Umbilical cord (tissue), 2 donors: ENCODE data around the gene ANKFY1. TPM values are rescaled to one million over a fixed set of nuclear protein-coding genes. Genes with fewer than 3 reads are reported as not detected.
A peak's percentile ranks its signal among the peaks of the same experiment; 100 is the strongest.
"Not testable (repeated sequence)": the region's sequence is repeated elsewhere in the genome, so short reads cannot be mapped to it uniquely, and the experiment has no call there.

Experiments
- DNase-seq: peaks from one replicate; pipeline ENCODE4 v3.0.0-alpha.2; 2015; ENCODE audit warnings: low spot score
- total RNA-seq: library from RNA; depleted of rRNA; stranded (reverse); fragments of >200 nt; gene quantifications from one replicate; pipeline ENCODE4 v1.2.3, GENCODE V29; 2014; ENCODE audit warnings: low replicate concordance; ENCODE audit not compliant: insufficient read depth

ANKFY1 gene
- total RNA-seq, 1 donor from 2014 or later, result 54.9 TPM

GRCh38 chr17:4215882-4216570, 47.8 kb downstream of the ANKFY1 start:
- no peak for DNase-seq

GRCh38 chr17:4214157-4214556, 49.6 kb downstream of the ANKFY1 start:
- DNase-seq, result no peak

GRCh38 chr17:4209611-4210010, 54.2 kb downstream of the ANKFY1 start:
- DNase-seq, result no peak

GRCh38 chr17:4208238-4208637, 55.5 kb downstream of the ANKFY1 start:
- DNase-seq, result peak; percentile 28

- DNase-seq, result no peak
Measured at GRCh38 chr17:4206962-4207361, 56.8 kb downstream of the ANKFY1 start.

- DNase-seq, result no peak
Measured at GRCh38 chr17:4205917-4206316, 57.9 kb downstream of the ANKFY1 start.

GRCh38 chr17:4204710-4205173, 59.0 kb downstream of the ANKFY1 start:
- peak; percentile 96 for DNase-seq

GRCh38 chr17:4204190-4204589, 59.6 kb downstream of the ANKFY1 start:
- DNase-seq, result no peak

- no peak for DNase-seq
Measured at GRCh38 chr17:4201226-4201625, 62.6 kb downstream of the ANKFY1 start.

GRCh38 chr17:4199818-4200402, 63.9 kb downstream of the ANKFY1 start:
- DNase-seq, result no peak

GRCh38 chr17:4198995-4199394, 64.8 kb downstream of the ANKFY1 start:
- no peak for DNase-seq

- DNase-seq, result no peak
Measured at GRCh38 chr17:4195306-4195705, 68.5 kb downstream of the ANKFY1 start.

GRCh38 chr17:4194796-4195195, 69.0 kb downstream of the ANKFY1 start:
- DNase-seq, result no peak

- not testable (repeated sequence) for DNase-seq
Measured at GRCh38 chr17:4190791-4191190, 73.0 kb downstream of the ANKFY1 start.

GRCh38 chr17:4189280-4189679, 74.5 kb downstream of the ANKFY1 start:
- peak; percentile 15 for DNase-seq

GRCh38 chr17:4188076-4188475, 75.7 kb downstream of the ANKFY1 start:
- no peak for DNase-seq

GRCh38 chr17:4187076-4187475, 76.7 kb downstream of the ANKFY1 start:
- DNase-seq, result peak; percentile 87

GRCh38 chr17:4186357-4186881, 77.4 kb downstream of the ANKFY1 start:
- peak; percentile 90 for DNase-seq

- DNase-seq, result no peak
Measured at GRCh38 chr17:4185656-4186055, 78.1 kb downstream of the ANKFY1 start.

- DNase-seq, result no peak
Measured at GRCh38 chr17:4184811-4185210, 79.0 kb downstream of the ANKFY1 start.

- no peak for DNase-seq
Measured at GRCh38 chr17:4182043-4182442, 81.7 kb downstream of the ANKFY1 start.

GRCh38 chr17:4180791-4181190, 83.0 kb downstream of the ANKFY1 start:
- DNase-seq, result no peak

- DNase-seq, result peak; percentile 45
Measured at GRCh38 chr17:4179071-4179470, 84.7 kb downstream of the ANKFY1 start.
